ENCODE data around the gene ZNF197. TPM values are rescaled to one million over a fixed set of nuclear protein-coding genes. Genes with fewer than 3 reads are reported as not detected.

The ZNF197 gene
- total and polyA plus RNA-seq, 10 of the 15 experiments (the other 5 are each of a cell fraction or from before 2014, with no cell fraction given): 3.2 to 16.6 (median 9.7) TPM

DNA sequence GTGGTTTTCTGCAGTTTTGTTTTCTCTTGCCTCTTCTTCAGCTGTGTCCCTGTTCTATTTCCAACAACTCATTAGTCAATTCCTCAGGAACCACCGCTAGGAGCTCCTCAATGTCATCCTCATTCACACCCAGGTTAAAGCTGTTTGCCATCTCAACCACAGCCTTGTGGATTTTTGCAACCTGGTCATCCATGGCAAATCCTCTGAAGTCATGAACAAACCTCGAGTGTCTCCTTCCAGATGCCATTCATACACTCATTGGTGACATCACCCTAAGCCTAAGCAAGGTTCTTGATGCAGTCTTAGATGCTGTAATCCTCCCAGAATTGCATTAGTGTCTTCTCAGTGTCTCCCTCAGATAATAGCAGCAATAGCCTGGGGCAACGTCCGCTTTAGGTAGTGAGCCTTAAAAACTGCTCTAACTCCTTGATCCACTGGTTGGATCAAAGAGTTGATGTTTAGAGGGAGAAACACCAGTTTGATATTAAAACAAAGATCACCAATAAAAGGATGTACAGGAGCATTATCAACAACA, 56.2 kb downstream of the ZNF197 start:
- TF ChIP-seq TCF12 (IDR thresholded peaks at IDR 0.05; ENCODE audit: low read depth, low read length): no peak
- no peak for TF ChIP-seq IKZF2 (IDR thresholded peaks at IDR 0.05)
- TF ChIP-seq, protein P1, sequence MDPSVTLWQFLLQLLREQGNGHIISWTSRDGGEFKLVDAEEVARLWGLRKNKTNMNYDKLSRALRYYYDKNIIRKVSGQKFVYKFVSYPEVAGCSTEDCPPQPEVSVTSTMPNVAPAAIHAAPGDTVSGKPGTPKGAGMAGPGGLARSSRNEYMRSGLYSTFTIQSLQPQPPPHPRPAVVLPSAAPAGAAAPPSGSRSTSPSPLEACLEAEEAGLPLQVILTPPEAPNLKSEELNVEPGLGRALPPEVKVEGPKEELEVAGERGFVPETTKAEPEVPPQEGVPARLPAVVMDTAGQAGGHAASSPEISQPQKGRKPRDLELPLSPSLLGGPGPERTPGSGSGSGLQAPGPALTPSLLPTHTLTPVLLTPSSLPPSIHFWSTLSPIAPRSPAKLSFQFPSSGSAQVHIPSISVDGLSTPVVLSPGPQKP (IDR thresholded peaks at IDR 0.05; ENCODE audit: low read depth, low read length): no peak
- TF ChIP-seq SREBF2 (IDR thresholded peaks at IDR 0.05; ENCODE audit: low read length): no peak
- Histone ChIP-seq H4K20me1 (ENCODE audit: control insufficient read depth, insufficient read depth) (no peaks in the 10 kb centered on the region), H3K36me3 (ENCODE audit: control insufficient read depth in 2 of 2, insufficient read depth in 2 of 2, low read length in 1 of 2) (no peaks in the 10 kb centered on the region), H3K27me3 (replicated peaks in 1 of 2; ENCODE audit: control insufficient read depth in 2 of 2, insufficient read depth in 2 of 2, low read length in 1 of 2) (no peaks in the 10 kb centered on the region), H3K4me2 (ENCODE audit: control insufficient read depth, insufficient read depth) (no peak overlapping the region), H3K4me3 (no peak overlapping the region), H3K27ac (ENCODE audit: control insufficient read depth, insufficient read depth) (no peak overlapping the region), H3K4me1 (ENCODE audit: control insufficient read depth, insufficient read depth, low read length) (no peaks in the 10 kb centered on the region), H3K79me2 (ENCODE audit: control insufficient read depth, insufficient read depth, low read length) (no peaks in the 10 kb centered on the region), H3K9me3 (replicated peaks; ENCODE audit: control insufficient read depth, insufficient read depth, low read length) (peaks cover 11% of the 10 kb centered on the region; the same call in 2 of the 3 replicates), H2AFZ (ENCODE audit: control insufficient read depth, low read depth, low read length) (no peak overlapping the region), H3K9ac (ENCODE audit: control insufficient read depth, insufficient read depth, low read length) (no peak overlapping the region)
- in situ Hi-C loops (cut with MboI): no loop called here
- ChIA-PET RAD21 (ENCODE audit: unreplicated experiment) (no interaction called here), POLR2A (interaction anchor here (0.7 kb wide), 1 partner anchor 21 kb away, joined by 7 read pairs; no protein-coding TSS in a partner anchor), CTCF (no interaction called here), SMC1A (ENCODE audit: uncharacterized antibody, unreplicated experiment) (no interaction called here)
- no TSS peak for BruUV-seq (replicated peaks)
- WGBS (ENCODE audit: insufficient coverage, insufficient replicate concordance, low lambda C conversion rate, missing lambda C conversion rate): 85% methylated on average over 4 of the region's 4 CpGs
- no peak for FAIRE-seq
- no peak for DNase-seq (ENCODE audit: low read depth, low spot score)
- intact Hi-C loops (cut with micrococcal nuclease; ENCODE audit: unreplicated experiment): no loop called here
- ATAC-seq: no peak

GRCh38 chr3:44682182-44682896, 57.5 kb downstream of the ZNF197 start:
- DNase-seq (ENCODE audit: low read depth, low spot score) (no peak), ATAC-seq (no peak), FAIRE-seq (no peak)
- in situ Hi-C loops (cut with MboI): no loop called here
- H3K4me1 ChIP-seq (ENCODE audit: control insufficient read depth, insufficient read depth, low read length): no peaks in the 10 kb centered on the region
- no peaks in the 10 kb centered on the region for H4K20me1 ChIP-seq (ENCODE audit: control insufficient read depth, insufficient read depth)
- no peak overlapping the region for H3K4me3 ChIP-seq
- H3K9ac ChIP-seq (ENCODE audit: control insufficient read depth, insufficient read depth, low read length): no peak overlapping the region
- no peak overlapping the region for H3K27ac ChIP-seq (ENCODE audit: control insufficient read depth, insufficient read depth)
- 92% methylated on average over 2 of the region's 2 CpGs for WGBS (ENCODE audit: insufficient coverage, insufficient replicate concordance, low lambda C conversion rate, missing lambda C conversion rate)
- ChIA-PET SMC1A (ENCODE audit: uncharacterized antibody, unreplicated experiment) (interaction anchor here (1.5 to 2.1 kb wide), 2 partner anchors 8 to 57 kb away, joined by 5 to 7 read pairs; partner anchors contain the start of gene ZNF197), POLR2A (interaction anchor here (0.5 to 1.3 kb wide), 2 partner anchors 56 to 147 kb away, joined by 3 read pairs; no protein-coding TSS in a partner anchor), CTCF (interaction anchor here (1.1 kb wide), 1 partner anchor 232 kb away, joined by 3 read pairs; no protein-coding TSS in a partner anchor), RAD21 (ENCODE audit: unreplicated experiment) (no interaction called here)
- intact Hi-C loops (cut with micrococcal nuclease; ENCODE audit: unreplicated experiment): no loop called here
- no peaks in the 10 kb centered on the region for H3K27me3 ChIP-seq (replicated peaks in 1 of 2; ENCODE audit: control insufficient read depth in 2 of 2, insufficient read depth in 2 of 2, low read length in 1 of 2)
- H3K4me2 ChIP-seq (ENCODE audit: control insufficient read depth, insufficient read depth): no peak overlapping the region
- H3K79me2 ChIP-seq (ENCODE audit: control insufficient read depth, insufficient read depth, low read length): no peaks in the 10 kb centered on the region
- no TSS peak for BruUV-seq (replicated peaks)
- H3K9me3 ChIP-seq (replicated peaks; ENCODE audit: control insufficient read depth, insufficient read depth, low read length): peaks cover 14% of the 10 kb centered on the region; the same call in 2 of the 3 replicates
- no peaks in the 10 kb centered on the region for H3K36me3 ChIP-seq (ENCODE audit: control insufficient read depth in 2 of 2, insufficient read depth in 2 of 2, low read length in 1 of 2)
- no peak overlapping the region for H2AFZ ChIP-seq (ENCODE audit: control insufficient read depth, low read depth, low read length)
- TF ChIP-seq ZNF24 (IDR thresholded peaks at IDR 0.05) (no peak), FOXM1 (IDR thresholded peaks at IDR 0.05; ENCODE audit: low read depth, low read length) (no peak), CTCF (IDR thresholded peaks at IDR 0.05 in 2 of 3, conservative IDR thresholded peaks at IDR 0.05 in 1 of 3; ENCODE audit: control insufficient read depth in 2 of 3, extremely low read depth in 1 of 3, insufficient read depth in 1 of 3, low read depth in 3 of 3, low read length in 3 of 3) (no peak), PML (IDR thresholded peaks at IDR 0.05; ENCODE audit: low read length) (no peak), BACH1 (IDR thresholded peaks at IDR 0.05; ENCODE audit: borderline replicate concordance) (no peak), RB1 (IDR thresholded peaks at IDR 0.05; ENCODE audit: borderline replicate concordance) (no peak), NR2F1 (conservative IDR thresholded peaks at IDR 0.05) (no peak), CHD1 (IDR thresholded peaks at IDR 0.05; ENCODE audit: low read depth, low read length) (no peak)
- TF ChIP-seq, protein P2, sequence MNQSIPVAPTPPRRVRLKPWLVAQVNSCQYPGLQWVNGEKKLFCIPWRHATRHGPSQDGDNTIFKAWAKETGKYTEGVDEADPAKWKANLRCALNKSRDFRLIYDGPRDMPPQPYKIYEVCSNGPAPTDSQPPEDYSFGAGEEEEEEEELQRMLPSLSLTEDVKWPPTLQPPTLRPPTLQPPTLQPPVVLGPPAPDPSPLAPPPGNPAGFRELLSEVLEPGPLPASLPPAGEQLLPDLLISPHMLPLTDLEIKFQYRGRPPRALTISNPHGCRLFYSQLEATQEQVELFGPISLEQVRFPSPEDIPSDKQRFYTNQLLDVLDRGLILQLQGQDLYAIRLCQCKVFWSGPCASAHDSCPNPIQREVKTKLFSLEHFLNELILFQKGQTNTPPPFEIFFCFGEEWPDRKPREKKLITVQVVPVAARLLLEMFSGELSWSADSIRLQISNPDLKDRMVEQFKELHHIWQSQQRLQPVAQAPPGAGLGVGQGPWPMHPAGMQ (IDR thresholded peaks at IDR 0.05; ENCODE audit: borderline replicate concordance): no peak

Measured in GM12878 (cell line).